Nephron (organoid): ENCODE results near the gene GMPR.
"Not testable (repeated sequence)": the region's sequence is repeated elsewhere in the genome, so short reads cannot be mapped to it uniquely, and the experiment has no call there.

Experiments
- H3K27ac Mint-ChIP-seq, 3 experiments: 2 replicates each; pipeline ENCODE4 v1.8.0; 2020; ENCODE audit warnings: mixed read lengths in 3 of 3, mild to moderate bottlenecking in 2 of 3, moderate library complexity in 1 of 3
- H3K27me3 Mint-ChIP-seq: 2 replicates; pipeline ENCODE4 v1.8.0; 2021; ENCODE audit warnings: low read depth, mild to moderate bottlenecking, moderate library complexity, mixed read lengths
- H3K36me3 Mint-ChIP-seq: 2 replicates; pipeline ENCODE4 v1.8.0; 2020; ENCODE audit warnings: low read depth, mixed read lengths
- H3K4me1 Mint-ChIP-seq: 2 replicates; pipeline ENCODE4 v1.8.0; 2020; ENCODE audit warnings: mixed read lengths
- H3K4me3 Mint-ChIP-seq, 3 experiments: 2 replicates each; pipeline ENCODE4 v1.8.0; 2020; ENCODE audit warnings: mild to moderate bottlenecking in 3 of 3, mixed read lengths in 3 of 3, moderate library complexity in 2 of 3
- H3K9me3 Mint-ChIP-seq: 2 replicates; pipeline ENCODE4 v1.8.0; 2020; ENCODE audit warnings: mixed read lengths
- CTCF ChIP-seq, 3 experiments: fragments of 200-600 bp; sonication (generic); IDR thresholded peaks; one replicate each; pipeline ENCODE4 v1.5.0; 2021; ENCODE audit warnings: antibody characterized with exemption in 3 of 3; ENCODE audit not compliant: unreplicated experiment in 3 of 3

GMPR gene

GRCh38 chr6:16253399-16254144 lies 15.2 kb downstream of the GMPR start:
- peaks cover 29% of the 10 kb centered on the region for H3K27me3 Mint-ChIP-seq
- TF ChIP-seq CTCF (IDR thresholded peaks at IDR 0.05; ENCODE audit: unreplicated experiment in 3 of 3) = no peak
- no peaks in the 10 kb centered on the region for H3K36me3 Mint-ChIP-seq
- no peak overlapping the region for H3K27ac Mint-ChIP-seq
- H3K4me3 Mint-ChIP-seq = no peak overlapping the region
- H3K4me1 Mint-ChIP-seq = peaks cover 16% of the 10 kb centered on the region
- H3K9me3 Mint-ChIP-seq = no peaks in the 10 kb centered on the region

- H3K27ac Mint-ChIP-seq = no peak overlapping the region
- H3K4me1 Mint-ChIP-seq = peaks cover 16% of the 10 kb centered on the region
- H3K4me3 Mint-ChIP-seq = no peak overlapping the region
- TF ChIP-seq CTCF (IDR thresholded peaks at IDR 0.05; ENCODE audit: unreplicated experiment in 3 of 3) = no peak
- no peaks in the 10 kb centered on the region for H3K36me3 Mint-ChIP-seq
- peaks cover 27% of the 10 kb centered on the region for H3K27me3 Mint-ChIP-seq
- H3K9me3 Mint-ChIP-seq = no peaks in the 10 kb centered on the region
These were observed 16.1 kb downstream of the GMPR start for GRCh38 chr6:16254535-16254934.

GRCh38 chr6:16256781-16257180 lies 18.4 kb downstream of the GMPR start:
- H3K27me3 Mint-ChIP-seq = peaks cover 21% of the 10 kb centered on the region
- H3K27ac Mint-ChIP-seq = no peak overlapping the region
- no peaks in the 10 kb centered on the region for H3K36me3 Mint-ChIP-seq
- peaks cover 16% of the 10 kb centered on the region for H3K4me1 Mint-ChIP-seq
- H3K9me3 Mint-ChIP-seq = no peaks in the 10 kb centered on the region
- no peak overlapping the region for H3K4me3 Mint-ChIP-seq
- no peak for TF ChIP-seq CTCF (IDR thresholded peaks at IDR 0.05; ENCODE audit: unreplicated experiment in 3 of 3)

- Mint-ChIP-seq H3K27ac (peak overlapping the region; percentile 45 to 85 (median 78)), H3K4me1 (peaks cover 16% of the 10 kb centered on the region), H3K9me3 (no peaks in the 10 kb centered on the region), H3K27me3 (peaks cover 18% of the 10 kb centered on the region), H3K36me3 (no peaks in the 10 kb centered on the region), H3K4me3 (no peak overlapping the region)
- no peak for TF ChIP-seq CTCF (IDR thresholded peaks at IDR 0.05; ENCODE audit: unreplicated experiment in 3 of 3)
These were observed 19.8 kb downstream of the GMPR start for GRCh38 chr6:16257999-16258708.

GRCh38 chr6:16258709-16259075 lies 20.3 kb downstream of the GMPR start:
- Mint-ChIP-seq H3K9me3 (no peaks in the 10 kb centered on the region), H3K4me3 (no peak overlapping the region), H3K27me3 (peaks cover 14% of the 10 kb centered on the region), H3K27ac (peak overlapping the region; percentile 45 to 85 (median 78)), H3K4me1 (peaks cover 16% of the 10 kb centered on the region), H3K36me3 (no peaks in the 10 kb centered on the region)
- no peak for TF ChIP-seq CTCF (IDR thresholded peaks at IDR 0.05; ENCODE audit: unreplicated experiment in 3 of 3)

- Mint-ChIP-seq H3K4me1 (peaks cover 16% of the 10 kb centered on the region), H3K27me3 (peaks cover 13% of the 10 kb centered on the region)
- not testable (repeated sequence) for H3K27ac Mint-ChIP-seq, H3K9me3 Mint-ChIP-seq, H3K36me3 Mint-ChIP-seq, H3K4me3 Mint-ChIP-seq
These were observed 21.2 kb downstream of the GMPR start for GRCh38 chr6:16259604-16260003.

GRCh38 chr6:16260602-16261001 lies 22.2 kb downstream of the GMPR start:
- Mint-ChIP-seq H3K27me3 (peaks cover 15% of the 10 kb centered on the region), H3K4me1 (peaks cover 16% of the 10 kb centered on the region)
- H3K9me3 Mint-ChIP-seq, H3K27ac Mint-ChIP-seq, H3K36me3 Mint-ChIP-seq, H3K4me3 Mint-ChIP-seq: not testable (repeated sequence)

GRCh38 chr6:16262773-16263172 lies 24.4 kb downstream of the GMPR start:
- H3K4me3 Mint-ChIP-seq, H3K36me3 Mint-ChIP-seq, H3K27ac Mint-ChIP-seq, H3K9me3 Mint-ChIP-seq: not testable (repeated sequence)
- peaks cover 20% of the 10 kb centered on the region for H3K27me3 Mint-ChIP-seq
- H3K4me1 Mint-ChIP-seq = peaks cover 12% of the 10 kb centered on the region

GRCh38 chr6:16263464-16264099 lies 25.2 kb downstream of the GMPR start:
- H3K27me3 Mint-ChIP-seq = peaks cover 15% of the 10 kb centered on the region
- H3K27ac Mint-ChIP-seq, H3K9me3 Mint-ChIP-seq, H3K36me3 Mint-ChIP-seq, H3K4me3 Mint-ChIP-seq, H3K4me1 Mint-ChIP-seq: not testable (repeated sequence)
